GM10266 (cell line): ENCODE results near the gene THRAP3.

Experiments used
- DNase-seq: peaks from one replicate; pipeline ENCODE4 v3.0.0; 2012; ENCODE audit errors: extremely low spot score
- CTCF ChIP-seq: IDR thresholded peaks from 2 replicates; pipeline ENCODE4 v1.5.1; 2012; ENCODE audit warnings: mild to moderate bottlenecking, low read depth; ENCODE audit not compliant: control insufficient read depth, insufficient read depth; ENCODE audit errors: missing control alignments

Gene THRAP3

GRCh38 chr1:36342426-36343185 lies 118.4 kb downstream of the THRAP3 start:
- peak; percentile 80 for TF ChIP-seq CTCF
- DNase-seq, result peak; percentile 69

GRCh38 chr1:36343651-36344394 lies 119.6 kb downstream of the THRAP3 start:
- no peak for DNase-seq
- no peak for TF ChIP-seq CTCF

- no peak for DNase-seq
- TF ChIP-seq CTCF, result no peak
Observed at GRCh38 chr1:36344395-36344680, 120.1 kb downstream of the THRAP3 start.

- DNase-seq, result no peak
- TF ChIP-seq CTCF, result no peak
Observed at GRCh38 chr1:36345353-36345752, 121.1 kb downstream of the THRAP3 start.

- TF ChIP-seq CTCF, result no peak
- DNase-seq, result no peak
Observed at GRCh38 chr1:36346741-36347370, 122.6 kb downstream of the THRAP3 start.

GRCh38 chr1:36349241-36349671 lies 125.0 kb downstream of the THRAP3 start:
- peak; percentile 79 for DNase-seq
- TF ChIP-seq CTCF, result no peak

- DNase-seq, result no peak
- TF ChIP-seq CTCF, result no peak
Observed at GRCh38 chr1:36349839-36350238, 125.6 kb downstream of the THRAP3 start.
